Transverse colon (tissue), 4 donors: ENCODE measurements around the gene MAFF.

Source experiments
- POLR2A ChIP-seq: fragments of 450-650 bp; IDR thresholded peaks from one replicate; pipeline ENCODE4 v1.6.1; 2016; ENCODE audit warnings: antibody characterized with exemption, mild to moderate bottlenecking, moderate library complexity
- POLR2AphosphoS5 ChIP-seq, 3 donors: sonication (generic); formaldehyde crosslinking; IDR thresholded peaks; one replicate each; pipeline ENCODE4 v1.6.1; 2016; ENCODE audit warnings: antibody characterized with exemption in 3 of 3
- TF ChIP-seq, protein P1 (sequence below), 5 experiments: fragments of 200-600 bp in 3 of 5; fragments of 450-650 bp in 2 of 5; sonication (generic) in 3 of 5; IDR thresholded peaks; 1 replicate in 2 of 5; 2 replicates in 3 of 5; pipeline ENCODE4 v1.5.1; 2016 to 2017; ENCODE audit warnings: antibody characterized with exemption in 5 of 5, inconsistent platforms in 3 of 5, mild to moderate bottlenecking in 2 of 5, moderate library complexity in 1 of 5

DNA sequence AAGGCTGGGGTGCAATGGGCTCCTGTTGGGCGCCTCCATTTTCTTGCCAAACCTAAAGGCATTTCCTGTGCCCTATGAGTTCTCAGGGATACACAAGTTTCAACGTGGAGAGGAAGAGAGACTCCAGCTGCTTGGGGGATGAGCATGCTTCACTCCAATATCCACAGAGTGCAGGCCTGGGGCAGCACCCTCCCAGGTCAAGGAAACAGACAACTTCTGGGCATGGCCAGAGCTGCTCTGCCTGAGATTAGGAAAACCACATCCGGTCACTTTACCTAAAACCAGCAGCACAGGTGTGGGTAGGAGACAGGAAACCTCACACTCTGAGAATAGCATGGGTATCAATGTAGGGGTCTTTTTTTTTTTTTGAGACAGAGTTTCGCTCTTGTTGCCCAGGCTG is 42.3 kb downstream of the MAFF start:
- TF ChIP-seq, protein P1, sequence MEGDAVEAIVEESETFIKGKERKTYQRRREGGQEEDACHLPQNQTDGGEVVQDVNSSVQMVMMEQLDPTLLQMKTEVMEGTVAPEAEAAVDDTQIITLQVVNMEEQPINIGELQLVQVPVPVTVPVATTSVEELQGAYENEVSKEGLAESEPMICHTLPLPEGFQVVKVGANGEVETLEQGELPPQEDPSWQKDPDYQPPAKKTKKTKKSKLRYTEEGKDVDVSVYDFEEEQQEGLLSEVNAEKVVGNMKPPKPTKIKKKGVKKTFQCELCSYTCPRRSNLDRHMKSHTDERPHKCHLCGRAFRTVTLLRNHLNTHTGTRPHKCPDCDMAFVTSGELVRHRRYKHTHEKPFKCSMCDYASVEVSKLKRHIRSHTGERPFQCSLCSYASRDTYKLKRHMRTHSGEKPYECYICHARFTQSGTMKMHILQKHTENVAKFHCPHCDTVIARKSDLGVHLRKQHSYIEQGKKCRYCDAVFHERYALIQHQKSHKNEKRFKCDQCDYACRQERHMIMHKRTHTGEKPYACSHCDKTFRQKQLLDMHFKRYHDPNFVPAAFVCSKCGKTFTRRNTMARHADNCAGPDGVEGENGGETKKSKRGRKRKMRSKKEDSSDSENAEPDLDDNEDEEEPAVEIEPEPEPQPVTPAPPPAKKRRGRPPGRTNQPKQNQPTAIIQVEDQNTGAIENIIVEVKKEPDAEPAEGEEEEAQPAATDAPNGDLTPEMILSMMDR (IDR thresholded peaks at IDR 0.05), result no peak
- no peak for TF ChIP-seq POLR2AphosphoS5 (IDR thresholded peaks at IDR 0.05)
- TF ChIP-seq POLR2A, result no peak
